Activated naive CD4-positive, alpha-beta T cell treated with anti-CD3 and anti-CD28 coated beads, Interleukin-2, amount 10 ng/mL, durations not matched to agents 5 hours and 36 hours (primary cell): ENCODE results near the gene KCNIP4. TPM values are rescaled to one million over a fixed set of nuclear protein-coding genes. Genes with fewer than 3 reads are reported as not detected.

Source experiments
- microRNA-seq: library from miRNA; unstranded; fragments of <30 nt; microRNA quantifications from one replicate; pipeline ENCODE4 v1.2.0, GENCODE V29; 2022; ENCODE audit warnings: borderline microRNAs expressed, borderline replicate concordance
- total RNA-seq, 2 experiments: library from RNA; stranded (reverse); gene quantifications; one replicate each; pipeline ENCODE4 v1.2.3, GENCODE V29; 2021

The KCNIP4 gene
- total RNA-seq: not detected

DNA sequence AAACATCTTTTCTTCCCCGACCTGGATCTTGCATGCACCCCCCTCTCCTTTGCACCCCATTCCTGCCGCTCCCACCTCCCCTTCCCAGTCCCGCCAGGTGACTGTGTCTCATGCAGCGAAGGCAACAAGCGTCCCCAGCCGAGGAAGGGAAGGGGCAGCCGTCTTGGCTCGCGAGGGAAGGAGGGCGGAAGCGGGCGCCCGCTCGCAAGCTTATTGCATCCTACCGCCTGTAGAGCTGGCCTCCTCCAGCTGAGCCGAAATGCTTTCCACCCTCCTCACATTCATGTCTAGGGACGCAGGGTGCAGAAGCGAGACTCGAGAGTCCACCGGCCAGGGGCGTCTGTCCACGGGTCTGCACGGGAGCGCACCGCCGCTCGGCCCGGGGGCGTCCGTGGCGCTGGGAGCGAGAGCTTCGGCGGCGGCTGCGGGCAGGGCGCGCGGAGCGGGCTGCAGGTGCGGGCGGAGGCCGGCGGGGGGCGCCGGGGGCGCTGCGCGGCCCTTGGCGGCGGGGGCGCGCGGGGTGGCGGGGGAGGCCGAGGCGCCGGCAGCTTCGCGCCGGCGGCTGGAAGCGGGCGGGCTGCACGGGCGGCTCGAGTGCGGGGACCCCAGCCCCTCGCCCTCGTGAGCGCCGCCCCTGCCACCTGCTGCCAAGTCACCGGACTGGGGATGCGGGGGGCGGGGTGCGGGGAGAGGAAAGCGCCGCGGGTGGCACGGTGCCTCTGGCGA lies at the start of gene KCNIP4:
KCNIP4 (minus strand) TSS at position 426 of the 726 bp plus-strand sequence.

DNA sequence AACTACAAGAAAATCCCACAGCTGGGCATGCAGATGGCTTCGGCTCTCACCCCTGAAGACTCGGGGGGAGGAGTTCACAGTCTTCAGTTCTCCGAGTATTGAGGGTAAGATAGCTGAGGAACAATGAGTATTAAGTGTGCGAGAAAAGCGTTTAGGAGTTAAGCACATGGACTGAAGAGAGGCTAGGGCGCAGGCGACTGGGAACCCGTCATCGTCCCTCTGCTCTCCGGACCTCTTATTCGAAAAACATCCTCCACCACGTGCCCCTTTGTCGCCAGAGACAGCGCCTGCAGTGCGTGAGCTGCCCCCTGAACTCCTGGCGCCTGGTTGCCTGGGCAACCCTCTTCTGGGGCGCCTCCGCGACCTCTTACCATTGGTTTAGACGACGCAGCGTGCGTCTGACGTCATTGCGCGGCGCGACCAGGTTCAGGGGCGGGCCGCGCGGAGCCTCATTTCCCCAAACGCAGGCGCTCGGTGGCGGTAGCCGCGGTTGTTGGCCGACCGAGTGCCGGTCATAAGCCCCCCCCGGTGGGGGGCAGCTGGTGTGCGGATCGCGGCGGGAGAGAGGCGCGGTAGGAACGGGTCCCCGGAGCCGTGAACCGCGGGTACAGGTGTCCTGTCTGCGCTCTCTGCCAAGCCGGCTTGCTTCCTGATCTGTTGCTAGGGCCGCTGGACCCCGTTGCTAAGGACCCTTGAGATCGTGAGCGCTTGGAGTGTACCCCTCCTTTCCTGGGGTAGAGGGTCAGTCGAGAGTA lies 1248.4 kb downstream of the KCNIP4 start, which contains the start of gene PACRGL:
PACRGL (plus strand) TSS at position 452 of the 755 bp plus-strand sequence. CDS start 4,024 bp downstream, outside the sequence.

Small RNA genes within 50 kb of the gene (microRNA-seq; reads per million reads assigned to microRNA genes)
- not detected for gene MIR7978
